Esophagus muscularis mucosa (tissue), 4 donors: ENCODE measurements around the gene SUMO1. TPM values are rescaled to one million over a fixed set of nuclear protein-coding genes. Genes with fewer than 3 reads are reported as not detected.

Experiments used
- DNase-seq: peaks from one replicate; pipeline ENCODE4 v3.0.0-alpha.2; 2017; ENCODE audit errors: extremely low spot score
- H3K27ac ChIP-seq, 4 donors: fragments of 200-600 bp; sonication (generic); replicated peaks in 1 of 4; 1 replicate in 3 of 4; 2 replicates in 1 of 4; pipeline ENCODE4 v1.5.1; 2016 to 2019; ENCODE audit warnings: mild to moderate bottlenecking in 1 of 4
- H3K27me3 ChIP-seq, 4 donors: fragments of 200-600 bp; sonication (generic); one replicate each; pipeline versions ENCODE4 v1.5.1 to v1.6.0; 2016 to 2019
- H3K36me3 ChIP-seq, 4 donors: fragments of 200-600 bp; sonication (generic); one replicate each; pipeline ENCODE4 v1.5.1; 2016 to 2019
- H3K4me1 ChIP-seq, 4 donors: fragments of 200-600 bp; sonication (generic); one replicate each; pipeline ENCODE4 v1.5.1; 2016 to 2019
- H3K4me3 ChIP-seq, 4 donors: fragments of 200-600 bp; sonication (generic); 1 replicate in 2 of 4; 2 replicates in 2 of 4; pipeline ENCODE4 v1.5.1; 2016 to 2019; ENCODE audit warnings: mild to moderate bottlenecking in 4 of 4, moderate library complexity in 1 of 4
- H3K9me3 ChIP-seq, 4 donors: fragments of 200-600 bp; sonication (generic); 1 replicate in 3 of 4; 2 replicates in 1 of 4; pipeline ENCODE4 v1.5.1; 2016 to 2019
- CTCF ChIP-seq, 3 experiments: fragments of 200-600 bp in 2 of 3; fragments of 450-650 bp in 1 of 3; sonication (generic) in 2 of 3; IDR thresholded peaks; one replicate each; pipeline ENCODE4 v1.5.1; 2017 to 2019; ENCODE audit warnings: antibody characterized with exemption in 3 of 3, mild to moderate bottlenecking in 2 of 3, moderate library complexity in 1 of 3
- EP300 ChIP-seq: sonication (generic); formaldehyde crosslinking; IDR thresholded peaks from one replicate; pipeline ENCODE4 v1.6.1; 2017; ENCODE audit warnings: antibody characterized with exemption
- POLR2A ChIP-seq: fragments of 450-650 bp; IDR thresholded peaks from one replicate; pipeline ENCODE4 v1.6.1; 2017; ENCODE audit warnings: antibody characterized with exemption, moderate library complexity, mild to moderate bottlenecking, low read depth
- POLR2AphosphoS5 ChIP-seq, 2 donors: sonication (generic); formaldehyde crosslinking; IDR thresholded peaks; one replicate each; pipeline ENCODE4 v1.6.1; 2017; ENCODE audit warnings: antibody characterized with exemption in 2 of 2
- WGBS: methylation state at CpG from one replicate; pipeline ENCODE4 v1.1.5; 2018; 5-methylcytosine and 5-hydroxymethylcytosine counted together
- intact Hi-C: fragments of 100-400 bp; cut with DNase I; formaldehyde crosslinking; loops from one replicate; pipeline ENCODE4 v1.15.1; 2023
- total RNA-seq, 4 donors: library from RNA; depleted of rRNA; stranded (reverse); fragments of >200 nt; gene quantifications; one replicate each; pipeline versions ENCODE4 v1.1.0 to v1.2.1, GENCODE V29; 2016

SUMO1 gene
- total RNA-seq, 4 donors from 2014 or later: 54.6 to 85.6 (median 74.3) TPM

DNA sequence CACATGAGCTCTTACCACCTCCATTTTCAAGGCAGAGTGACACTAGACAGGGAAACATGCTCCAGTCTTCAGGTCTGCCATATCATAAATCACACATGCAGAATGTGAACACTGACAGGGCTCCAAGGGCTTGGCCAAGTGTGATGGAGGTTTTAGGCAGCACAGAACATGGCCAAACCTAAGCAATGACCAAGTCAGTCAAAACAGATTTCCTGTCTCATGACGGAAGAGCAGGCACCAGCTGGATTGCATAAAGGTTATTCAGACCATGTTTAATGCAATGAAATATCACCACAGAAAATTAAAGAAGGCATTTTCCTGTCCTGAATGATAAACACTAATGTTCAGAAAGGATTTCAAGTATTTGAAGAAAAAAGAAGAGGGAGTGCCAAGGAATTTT is 72.5 kb downstream of the SUMO1 start:
- no peak overlapping the region for H3K27ac ChIP-seq
- 33% methylated on average over 1 of the region's 1 CpG for WGBS
- DNase-seq: no peak
- TF ChIP-seq POLR2AphosphoS5 (IDR thresholded peaks at IDR 0.05) (no peak), POLR2A (no peak), EP300 (no peak)
- H3K27me3 ChIP-seq: no peaks in the 10 kb centered on the region
- H3K9me3 ChIP-seq: no peaks in the 10 kb centered on the region
- no peak overlapping the region for H3K4me3 ChIP-seq
- intact Hi-C loops: no loop called here
- peaks cover under 1 to 4% (median 2%) of the 10 kb centered on the region in 4 donors for H3K4me1 ChIP-seq
- no peaks in the 10 kb centered on the region for H3K36me3 ChIP-seq

GRCh38 chr2:202165208-202165607 is 73.2 kb downstream of the SUMO1 start:
- 89% methylated on average over 5 of the region's 5 CpGs for WGBS
- Histone ChIP-seq H3K9me3 (no peaks in the 10 kb centered on the region), H3K4me3 (no peak overlapping the region), H3K27ac (no peak overlapping the region), H3K4me1 (peaks cover 0 to 10% (median 0%) of the 10 kb centered on the region in 4 donors), H3K36me3 (no peaks in the 10 kb centered on the region), H3K27me3 (no peaks in the 10 kb centered on the region)
- intact Hi-C loops: no loop called here
- DNase-seq: no peak
- no peak for TF ChIP-seq POLR2A
- TF ChIP-seq POLR2AphosphoS5 (IDR thresholded peaks at IDR 0.05): no peak
- no peak for TF ChIP-seq EP300
- TF ChIP-seq CTCF (IDR thresholded peaks at IDR 0.05): no peak

GRCh38 chr2:202164411-202164810 is 74.0 kb downstream of the SUMO1 start:
- Histone ChIP-seq H3K27me3 (no peaks in the 10 kb centered on the region), H3K4me1 (peaks cover 0 to 10% (median 0%) of the 10 kb centered on the region in 4 donors), H3K9me3 (no peaks in the 10 kb centered on the region), H3K4me3 (no peak overlapping the region), H3K27ac (no peak overlapping the region), H3K36me3 (no peaks in the 10 kb centered on the region)
- intact Hi-C loops: no loop called here
- TF ChIP-seq EP300: no peak
- TF ChIP-seq POLR2AphosphoS5 (IDR thresholded peaks at IDR 0.05): no peak
- TF ChIP-seq CTCF (IDR thresholded peaks at IDR 0.05): no peak
- no peak for TF ChIP-seq POLR2A
- WGBS: 78% methylated on average over 3 of the region's 3 CpGs
- DNase-seq: no peak

- Histone ChIP-seq H3K36me3 (no peaks in the 10 kb centered on the region), H3K27ac (no peak overlapping the region), H3K9me3 (no peaks in the 10 kb centered on the region), H3K4me3 (no peak overlapping the region), H3K4me1 (peaks cover 0 to 10% (median 0%) of the 10 kb centered on the region in 4 donors), H3K27me3 (no peaks in the 10 kb centered on the region)
- DNase-seq: no peak
- no peak for TF ChIP-seq CTCF (IDR thresholded peaks at IDR 0.05)
- TF ChIP-seq EP300: no peak
- no peak for TF ChIP-seq POLR2A
- no peak for TF ChIP-seq POLR2AphosphoS5 (IDR thresholded peaks at IDR 0.05)
- intact Hi-C loops: no loop called here
- 70% methylated on average over 8 of the region's 8 CpGs for WGBS
These were observed 77.1 kb downstream of the SUMO1 start for GRCh38 chr2:202161151-202161835.

DNA sequence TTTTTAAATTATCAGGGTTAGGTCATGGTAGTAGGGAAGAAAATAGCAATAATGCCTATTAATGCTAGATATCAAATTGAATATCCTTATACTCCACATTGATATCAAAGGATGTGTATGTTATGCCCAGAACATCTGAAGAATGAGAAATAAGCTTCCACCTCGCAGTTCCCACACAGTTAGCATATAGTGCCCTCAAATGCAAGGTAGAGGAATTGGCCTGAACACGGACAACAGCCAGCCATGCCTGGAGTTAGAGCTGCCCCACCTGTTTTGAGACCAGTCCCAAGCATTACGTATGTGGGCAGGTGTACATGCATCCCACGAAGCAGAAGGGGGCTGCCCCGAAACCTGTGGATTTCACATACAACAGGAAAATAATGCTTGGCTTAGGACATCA is 79.6 kb downstream of the SUMO1 start:
- no peaks in the 10 kb centered on the region for H3K36me3 ChIP-seq
- H3K4me3 ChIP-seq: no peak overlapping the region
- H3K27me3 ChIP-seq: no peaks in the 10 kb centered on the region
- intact Hi-C loops: loop anchor here (5.0 kb wide), 2 partner anchors 121 to 296 kb away; no protein-coding TSS in a partner anchor
- peaks cover 5 to 10% (median 10%) of the 10 kb centered on the region in 4 donors for H3K4me1 ChIP-seq
- H3K9me3 ChIP-seq: no peaks in the 10 kb centered on the region
- peak; percentile 22 to 45 (median 36) for TF ChIP-seq CTCF (IDR thresholded peaks at IDR 0.05)
- TF ChIP-seq EP300: no peak
- WGBS: 61% methylated on average over 4 of the region's 5 CpGs
- no peak overlapping the region for H3K27ac ChIP-seq
- no peak for DNase-seq
